GM12873 (cell line): ENCODE results near the gene CD44.

ENCODE experiments used
- TF ChIP-seq, protein P1 (sequence below): IDR thresholded peaks from 2 replicates; pipeline ENCODE4 v1.5.1; 2012; ENCODE audit warnings: low read depth, mild to moderate bottlenecking, moderate library complexity, low read length, control low read depth; ENCODE audit not compliant: insufficient read depth; ENCODE audit errors: missing control alignments

The CD44 gene

DNA sequence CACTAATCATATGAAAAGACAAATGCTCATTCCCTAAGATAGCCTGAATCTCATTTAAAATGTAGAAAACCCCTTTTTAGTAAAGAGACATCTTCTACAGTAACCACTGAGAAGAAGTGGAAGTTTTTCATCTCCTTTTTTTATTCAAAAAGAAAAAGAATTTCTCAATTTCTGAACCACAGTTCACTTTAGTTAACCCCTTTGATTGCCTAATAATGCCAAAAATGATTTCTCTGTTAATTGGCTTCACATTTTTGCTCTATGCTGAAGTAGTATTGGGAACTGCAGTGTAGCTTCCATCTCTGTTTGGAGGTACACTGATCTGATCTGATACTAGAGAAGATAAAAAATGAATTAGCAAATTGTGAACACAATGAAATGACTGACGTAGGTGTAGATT is 58.3 kb downstream of the CD44 start:
- TF ChIP-seq, protein P1, sequence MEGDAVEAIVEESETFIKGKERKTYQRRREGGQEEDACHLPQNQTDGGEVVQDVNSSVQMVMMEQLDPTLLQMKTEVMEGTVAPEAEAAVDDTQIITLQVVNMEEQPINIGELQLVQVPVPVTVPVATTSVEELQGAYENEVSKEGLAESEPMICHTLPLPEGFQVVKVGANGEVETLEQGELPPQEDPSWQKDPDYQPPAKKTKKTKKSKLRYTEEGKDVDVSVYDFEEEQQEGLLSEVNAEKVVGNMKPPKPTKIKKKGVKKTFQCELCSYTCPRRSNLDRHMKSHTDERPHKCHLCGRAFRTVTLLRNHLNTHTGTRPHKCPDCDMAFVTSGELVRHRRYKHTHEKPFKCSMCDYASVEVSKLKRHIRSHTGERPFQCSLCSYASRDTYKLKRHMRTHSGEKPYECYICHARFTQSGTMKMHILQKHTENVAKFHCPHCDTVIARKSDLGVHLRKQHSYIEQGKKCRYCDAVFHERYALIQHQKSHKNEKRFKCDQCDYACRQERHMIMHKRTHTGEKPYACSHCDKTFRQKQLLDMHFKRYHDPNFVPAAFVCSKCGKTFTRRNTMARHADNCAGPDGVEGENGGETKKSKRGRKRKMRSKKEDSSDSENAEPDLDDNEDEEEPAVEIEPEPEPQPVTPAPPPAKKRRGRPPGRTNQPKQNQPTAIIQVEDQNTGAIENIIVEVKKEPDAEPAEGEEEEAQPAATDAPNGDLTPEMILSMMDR = no peak

DNA sequence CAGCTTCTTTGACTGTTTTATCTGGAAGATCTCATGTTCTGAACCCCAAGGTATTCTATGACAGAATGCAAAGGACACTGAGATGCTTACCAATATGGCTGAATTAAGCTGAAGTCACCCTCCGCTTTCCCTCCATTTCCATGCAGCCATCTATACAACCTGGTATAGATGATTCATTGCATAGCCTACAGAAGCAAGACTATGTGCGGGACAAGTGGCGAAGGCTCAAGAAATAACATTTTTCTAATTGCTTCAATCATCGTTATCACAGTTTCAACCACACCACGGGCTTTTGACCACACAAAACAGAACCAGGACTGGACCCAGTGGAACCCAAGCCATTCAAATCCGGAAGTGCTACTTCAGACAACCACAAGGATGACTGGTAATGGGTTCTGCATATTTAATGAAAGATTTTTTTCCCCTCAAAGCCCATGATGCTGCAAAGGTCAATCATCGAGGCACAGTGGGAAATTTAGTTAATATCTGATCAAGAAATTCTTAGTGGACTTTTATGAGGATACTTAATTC is 61.9 kb downstream of the CD44 start:
- TF ChIP-seq, protein P1 = no peak

DNA sequence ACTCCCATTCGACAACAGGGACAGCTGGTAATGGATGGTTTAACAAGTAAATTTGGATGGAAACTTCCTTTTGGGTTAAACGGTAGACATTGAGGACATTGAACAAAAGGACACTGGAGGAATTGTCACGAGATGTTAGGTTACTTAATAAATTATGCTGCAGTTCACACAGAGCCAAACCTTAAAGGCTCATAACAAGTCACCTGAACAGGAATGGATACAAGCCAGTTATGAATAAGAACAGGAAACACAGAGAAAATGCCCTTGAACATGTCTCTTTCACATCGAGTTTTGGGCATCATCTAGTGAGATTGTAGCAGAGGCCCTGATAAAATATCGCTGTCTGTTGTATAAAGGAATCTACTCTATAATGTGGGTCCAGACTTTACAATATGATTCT is 65.6 kb downstream of the CD44 start:
- TF ChIP-seq, protein P1 = no peak

DNA sequence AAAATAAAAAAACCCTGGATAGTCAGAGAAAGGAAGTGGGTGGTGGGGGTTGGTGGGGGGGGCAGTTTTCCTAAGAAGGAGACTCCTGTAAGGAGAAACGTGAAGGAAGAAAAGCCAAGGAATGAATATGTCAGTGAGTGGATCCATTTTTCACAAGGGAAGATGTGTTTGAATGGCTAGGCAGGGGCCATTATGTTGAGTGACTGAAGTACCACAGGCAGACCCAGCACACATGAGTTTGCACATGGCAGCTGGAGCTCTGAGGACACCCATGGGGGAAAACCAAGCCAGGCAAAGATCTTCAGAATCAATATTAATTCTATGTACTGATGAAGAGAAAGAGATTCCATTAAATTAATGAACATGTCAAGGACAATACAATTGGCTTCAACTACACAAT is 67.6 kb downstream of the CD44 start:
- TF ChIP-seq, protein P1 = no peak

DNA sequence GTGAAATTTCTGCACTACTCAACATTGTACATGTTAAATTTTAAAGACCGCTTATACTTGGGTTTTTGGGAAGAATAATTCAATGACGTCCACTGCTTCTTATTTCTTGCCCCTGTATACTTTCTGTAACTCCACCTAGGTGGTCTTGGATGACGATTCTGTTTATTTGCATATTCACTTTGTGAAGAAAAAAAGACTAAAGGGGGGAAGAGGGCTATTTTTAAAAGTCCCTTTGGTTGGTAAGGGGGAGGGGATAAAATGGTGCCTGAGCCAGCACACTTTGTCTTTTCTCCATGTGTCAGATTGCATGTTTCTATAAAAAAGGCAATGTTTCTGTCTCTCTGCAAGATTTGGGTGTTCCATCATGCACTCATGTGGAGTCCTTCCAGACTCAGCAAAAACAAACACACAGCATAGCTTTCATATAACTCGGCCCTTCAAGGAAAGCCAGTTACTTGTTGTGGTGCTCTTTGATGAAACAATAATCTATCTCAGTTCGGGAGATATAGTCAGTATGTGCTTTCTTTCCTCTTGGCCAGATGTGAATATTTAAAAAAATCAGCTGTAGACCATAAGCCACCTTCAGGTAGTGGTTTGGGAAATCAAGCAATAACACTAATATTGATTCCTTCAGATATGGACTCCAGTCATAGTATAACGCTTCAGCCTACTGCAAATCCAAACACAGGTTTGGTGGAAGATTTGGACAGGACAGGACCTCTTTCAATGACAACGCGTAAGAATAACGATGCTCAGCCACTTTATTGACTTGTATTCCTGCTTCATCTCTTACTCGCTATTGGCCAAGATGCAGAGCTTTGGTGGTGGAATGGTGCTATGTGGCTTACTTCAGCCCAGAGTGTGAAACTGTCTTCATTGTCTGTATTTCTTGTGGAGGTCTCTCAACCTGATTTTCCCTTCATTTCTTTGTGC is 68.8 kb downstream of the CD44 start:
- TF ChIP-seq, protein P1 = no peak

DNA sequence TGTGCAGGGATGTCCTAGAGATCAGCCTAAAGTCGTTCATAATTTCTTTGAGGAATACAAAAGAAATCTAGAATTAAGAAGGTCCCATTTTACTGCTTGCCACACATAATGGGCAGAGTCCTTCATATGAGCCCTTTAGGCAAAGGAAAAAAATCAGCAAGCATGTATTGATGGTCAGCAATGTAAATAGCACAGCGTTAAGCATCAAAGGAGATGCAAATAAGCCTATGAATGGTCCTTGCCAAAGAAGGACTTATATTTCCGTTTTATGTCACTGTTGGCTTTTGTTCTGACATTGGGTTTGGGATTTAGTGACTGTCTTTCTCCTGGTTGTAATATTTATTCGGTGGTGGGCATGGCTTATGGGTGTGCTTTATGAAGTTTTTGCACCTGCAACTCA is 69.8 kb downstream of the CD44 start:
- TF ChIP-seq, protein P1 = no peak

DNA sequence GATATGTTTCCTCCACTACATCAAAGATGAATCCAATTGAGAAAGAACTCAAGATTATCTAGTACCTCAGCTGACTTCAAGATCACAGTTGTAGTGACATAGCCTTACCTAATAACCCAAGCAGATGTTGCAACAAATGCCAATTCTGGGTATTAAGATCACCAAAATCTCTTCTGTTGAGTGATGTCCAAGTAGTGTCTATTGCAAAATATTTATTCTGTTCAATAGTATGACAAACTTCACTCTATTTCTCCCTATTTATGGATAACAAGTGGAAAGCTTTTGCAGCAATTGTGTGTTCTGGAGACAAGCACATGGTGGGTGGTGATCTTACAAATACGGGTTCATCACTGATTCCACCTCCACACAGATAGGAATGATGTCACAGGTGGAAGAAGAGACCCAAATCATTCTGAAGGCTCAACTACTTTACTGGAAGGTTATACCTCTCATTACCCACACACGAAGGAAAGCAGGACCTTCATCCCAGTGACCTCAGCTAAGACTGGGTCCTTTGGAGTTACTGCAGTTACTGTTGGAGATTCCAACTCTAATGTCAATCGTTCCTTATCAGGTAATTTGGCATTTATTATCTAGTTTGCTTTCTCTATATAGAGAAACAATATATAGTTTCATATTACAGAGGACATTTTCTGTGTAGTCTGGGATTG is 72.0 kb downstream of the CD44 start:
- TF ChIP-seq, protein P1 = no peak
